Stimulated activated CD4-positive, alpha-beta T cell treated with anti-CD3 and anti-CD28 coated beads, Interleukin-4, amount 100 ng/mL, for 1 hour (primary cell): Measurements from ENCODE around the gene PARD3.

Source experiments
- DNase-seq: peaks from one replicate; pipeline ENCODE4 v3.0.0-alpha.2; 2020

PARD3 gene

DNA sequence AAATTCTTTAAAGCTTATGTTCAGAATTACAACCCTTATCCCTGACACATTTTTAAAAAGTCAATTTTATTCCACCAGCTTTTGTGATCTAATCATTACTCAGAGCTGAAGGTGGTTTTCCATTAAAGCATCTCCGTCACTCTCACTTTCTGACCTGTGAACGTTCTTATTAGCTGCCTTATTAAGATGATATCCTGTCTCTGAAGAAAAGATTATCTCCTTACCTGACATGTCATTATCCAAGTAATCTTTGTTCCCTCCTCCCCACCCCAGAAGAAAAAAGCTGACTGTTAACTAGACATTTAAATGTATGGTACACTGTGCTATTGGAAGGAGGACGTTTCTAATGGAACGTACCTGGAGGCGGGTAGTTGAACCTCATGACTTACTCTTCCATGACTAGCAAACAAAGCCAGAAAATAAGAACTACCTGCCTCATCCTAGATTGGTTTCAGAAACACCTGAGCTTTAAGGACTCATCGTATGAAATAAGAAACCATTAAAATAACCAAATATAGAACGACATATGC is 708.7 kb downstream of the PARD3 start:
- DNase-seq, result no peak

DNA sequence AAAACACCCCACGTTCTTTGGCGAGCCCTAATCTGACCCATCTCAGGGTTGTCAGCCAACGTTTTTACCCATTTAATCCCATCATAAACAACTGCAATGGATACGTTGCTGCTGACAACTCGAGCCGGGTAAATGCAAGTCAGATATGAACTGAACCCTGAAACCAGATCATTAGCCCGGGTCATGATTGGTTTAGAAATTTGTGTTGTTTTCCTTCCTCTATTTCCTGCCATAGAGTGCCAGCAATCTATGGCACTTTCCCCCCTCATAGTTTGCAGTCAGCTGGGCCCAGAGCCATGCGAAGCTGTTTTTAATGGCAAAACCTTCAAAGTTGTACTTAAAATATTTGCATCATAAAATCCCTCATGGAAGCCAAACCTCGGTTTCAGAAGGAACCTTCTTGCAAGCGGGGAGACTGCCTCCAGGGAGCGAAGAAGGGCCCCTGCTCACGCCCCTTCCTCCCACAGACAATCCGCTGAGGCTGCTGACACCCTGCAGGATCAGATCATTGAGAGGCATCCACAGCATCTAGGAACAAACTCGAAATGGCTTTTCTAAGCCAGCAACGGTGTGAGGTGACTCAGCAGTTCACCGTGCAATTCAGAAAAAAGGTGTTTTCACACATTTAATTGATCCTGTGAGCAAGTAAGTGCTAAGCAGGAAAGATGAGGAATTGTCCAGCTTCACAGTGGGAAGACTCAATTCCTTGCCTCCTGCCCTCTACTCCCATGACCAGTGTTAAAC is 710.1 kb downstream of the PARD3 start:
- no peak for DNase-seq

DNA sequence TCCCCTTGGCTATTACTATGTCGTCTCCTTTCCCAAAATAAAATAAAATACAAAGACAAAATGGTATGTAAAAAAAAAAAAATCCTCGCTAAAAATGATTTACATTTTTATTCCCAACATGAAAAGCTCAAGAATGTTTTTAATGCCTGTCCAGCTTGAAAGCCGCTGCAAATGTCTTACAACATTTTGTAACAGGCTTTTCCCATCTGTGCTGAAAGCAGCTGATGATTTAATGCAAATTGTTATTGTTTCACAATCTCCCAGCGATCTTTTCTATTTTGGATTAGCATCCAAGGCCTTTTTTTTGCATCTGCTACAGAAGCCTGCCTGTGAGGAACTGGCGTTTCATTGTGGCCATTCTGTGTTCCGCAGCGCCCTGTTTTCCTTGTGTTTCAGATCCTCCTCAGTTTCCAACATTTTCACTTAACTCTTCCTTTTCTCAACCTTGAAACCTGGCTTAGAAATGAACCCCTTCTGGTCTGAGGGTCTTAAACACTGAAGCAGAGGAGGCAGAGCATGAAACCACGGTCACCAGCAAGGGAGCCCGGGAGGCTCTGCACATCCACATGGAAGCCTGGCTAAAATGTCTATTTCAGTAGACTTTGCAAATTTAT is 712.1 kb downstream of the PARD3 start:
- DNase-seq, result no peak

DNA sequence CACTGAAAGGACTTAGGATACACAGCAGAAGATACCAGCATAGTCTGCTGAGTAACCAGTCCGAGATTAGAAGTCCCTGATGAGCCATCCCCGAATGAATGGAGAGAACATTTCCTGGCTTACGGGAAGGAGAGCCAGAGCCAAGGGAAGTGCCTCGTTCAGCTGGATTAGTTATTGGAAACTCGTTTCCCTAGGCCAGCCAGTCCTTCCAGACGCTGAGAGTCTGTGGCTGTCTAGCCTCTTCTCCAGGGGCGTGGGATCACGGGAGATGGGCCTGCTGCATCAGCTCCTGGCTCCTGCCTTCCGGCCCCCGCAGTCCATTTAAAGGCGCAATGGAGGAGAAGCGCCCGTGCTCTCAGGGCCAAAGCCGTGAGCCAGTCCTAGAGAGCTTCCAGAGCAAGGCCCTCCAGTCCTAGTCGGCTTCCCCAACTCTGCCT is 712.8 kb downstream of the PARD3 start:
- no peak for DNase-seq

DNA sequence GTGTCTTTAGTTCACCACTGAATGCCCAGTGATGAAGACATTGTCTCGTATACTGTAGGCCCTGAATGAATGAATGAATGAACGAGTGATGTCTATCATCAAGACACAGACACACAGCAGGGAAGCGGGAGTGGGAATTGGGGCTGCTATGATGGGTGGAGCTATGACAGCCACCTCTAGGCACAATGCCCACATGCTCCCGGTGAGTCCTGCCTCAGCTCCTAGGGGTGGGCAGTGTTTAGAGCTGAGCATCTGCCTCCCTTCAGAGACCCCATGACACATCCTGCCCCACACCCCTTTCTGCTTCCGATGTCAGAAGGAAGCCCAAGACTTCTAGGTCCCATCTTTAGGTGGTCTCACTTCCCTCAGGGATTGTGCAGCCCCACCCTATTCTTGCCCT is 714.1 kb downstream of the PARD3 start:
- no peak for DNase-seq

DNA sequence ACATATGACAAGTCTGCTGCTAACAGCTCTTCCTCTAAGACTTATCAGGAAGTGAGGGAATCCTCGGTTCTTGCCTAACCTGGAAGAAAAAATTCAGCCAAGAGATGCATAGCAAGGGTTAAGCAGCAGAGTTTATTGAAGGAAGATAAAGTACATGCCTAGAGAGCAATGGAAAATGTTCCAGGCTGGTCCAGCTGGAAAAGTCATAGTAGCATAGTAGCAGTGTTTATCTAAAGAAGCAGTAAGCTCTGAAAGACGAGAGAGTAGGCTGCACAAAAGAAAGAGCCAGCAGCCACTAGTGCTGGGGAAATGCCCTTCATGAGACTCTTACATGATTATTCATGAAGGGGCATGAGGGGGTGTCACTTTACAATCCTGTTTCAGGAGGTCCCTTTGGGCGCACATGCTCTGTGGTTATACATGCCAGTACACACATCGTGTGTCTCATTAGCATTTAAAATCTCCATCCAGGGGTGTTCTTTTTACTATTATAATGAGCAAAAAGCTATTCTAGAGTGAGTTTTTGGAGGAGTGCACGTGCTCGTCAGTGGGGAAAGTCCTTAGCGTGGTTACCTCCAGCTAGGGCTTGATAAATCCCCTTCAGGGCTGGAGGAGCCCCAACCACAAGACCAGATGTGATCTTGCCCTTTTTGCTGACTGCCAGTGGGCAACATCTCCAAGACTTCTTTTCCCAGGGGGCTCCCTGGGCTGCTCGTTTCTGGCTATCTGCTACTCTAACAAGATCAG is 716.1 kb downstream of the PARD3 start:
- DNase-seq, result no peak

DNA sequence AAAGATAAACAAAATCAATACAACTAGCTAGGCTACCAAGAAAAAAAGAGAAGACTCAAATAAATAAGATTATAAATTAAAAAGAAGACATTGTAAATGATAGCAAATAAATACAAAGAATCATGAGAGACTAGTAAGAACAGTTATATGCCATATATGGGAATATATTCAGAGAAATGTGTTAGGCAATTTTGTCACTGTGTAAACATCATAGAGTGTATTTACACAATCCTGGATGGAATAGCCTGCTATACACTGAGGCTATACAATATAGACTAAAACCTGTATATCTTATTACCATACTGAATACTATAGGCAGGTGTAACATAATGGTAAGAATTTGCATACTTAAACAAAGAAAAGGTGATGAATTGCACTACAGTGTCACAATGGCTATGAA is 717.4 kb downstream of the PARD3 start:
- no peak for DNase-seq

DNA sequence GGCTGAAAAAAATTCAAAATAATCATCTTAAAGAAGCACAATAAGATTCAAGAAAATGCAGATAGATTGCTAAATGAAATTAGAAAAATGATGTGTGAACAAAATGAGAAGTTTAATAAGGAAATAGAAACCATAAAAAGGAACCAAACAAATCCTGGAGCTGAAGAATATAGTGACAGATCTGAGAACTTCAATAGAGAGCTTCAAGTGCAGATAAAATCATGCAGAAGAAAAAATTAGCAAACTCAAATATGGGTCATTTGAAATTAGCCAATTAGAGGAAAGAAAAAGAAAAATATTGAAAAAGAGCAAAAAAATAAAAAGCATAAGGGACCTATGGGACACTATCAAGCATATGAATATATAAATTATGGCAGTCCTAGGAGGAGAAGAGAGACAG is 720.1 kb downstream of the PARD3 start:
- no peak for DNase-seq

DNA sequence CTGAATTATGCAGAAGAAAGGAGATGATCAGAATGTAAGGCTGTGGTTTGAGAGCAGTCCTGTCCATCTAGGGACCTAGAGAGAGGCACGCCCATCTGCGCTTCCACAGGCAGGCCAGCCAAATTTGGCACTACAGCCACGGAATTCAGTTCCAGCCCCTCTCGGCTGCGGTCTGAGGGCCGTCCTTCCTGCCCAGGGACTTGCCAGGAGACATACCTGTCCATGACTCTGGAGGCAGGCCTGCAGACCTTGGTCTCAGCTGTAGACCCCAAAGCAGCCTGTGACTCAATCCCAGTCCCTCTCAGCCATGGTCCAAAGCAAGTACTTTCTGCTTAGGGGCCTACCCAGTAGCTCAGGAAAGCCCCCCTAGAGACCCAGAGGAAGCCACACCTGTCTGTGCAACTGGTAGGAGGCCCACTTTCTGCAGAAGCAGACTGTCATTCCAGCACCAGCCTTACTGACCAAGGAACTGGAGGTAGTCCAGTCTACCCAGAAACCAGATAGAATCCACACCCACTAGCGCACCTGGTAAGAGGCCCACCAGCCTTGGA is 720.9 kb downstream of the PARD3 start:
- DNase-seq, result no peak

DNA sequence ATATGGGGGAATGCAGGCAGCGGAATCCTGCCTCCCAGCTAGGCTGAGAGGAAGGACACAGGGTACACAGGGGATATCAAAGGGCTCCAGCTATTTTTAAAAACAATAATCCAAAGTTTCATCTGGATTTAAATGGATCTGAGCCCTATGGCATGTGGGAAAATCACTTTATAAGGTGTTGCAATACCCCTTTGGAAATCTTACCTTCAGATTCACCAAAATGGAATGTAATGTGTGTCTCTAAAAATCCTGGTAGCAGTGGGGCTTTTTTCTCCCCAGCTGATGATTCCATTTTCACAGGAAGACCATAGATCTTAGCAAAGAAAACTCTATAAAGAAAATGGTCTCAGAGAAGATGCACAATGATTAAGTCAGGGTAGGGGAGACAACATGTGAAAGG is 722.2 kb downstream of the PARD3 start:
- DNase-seq, result no peak

DNA sequence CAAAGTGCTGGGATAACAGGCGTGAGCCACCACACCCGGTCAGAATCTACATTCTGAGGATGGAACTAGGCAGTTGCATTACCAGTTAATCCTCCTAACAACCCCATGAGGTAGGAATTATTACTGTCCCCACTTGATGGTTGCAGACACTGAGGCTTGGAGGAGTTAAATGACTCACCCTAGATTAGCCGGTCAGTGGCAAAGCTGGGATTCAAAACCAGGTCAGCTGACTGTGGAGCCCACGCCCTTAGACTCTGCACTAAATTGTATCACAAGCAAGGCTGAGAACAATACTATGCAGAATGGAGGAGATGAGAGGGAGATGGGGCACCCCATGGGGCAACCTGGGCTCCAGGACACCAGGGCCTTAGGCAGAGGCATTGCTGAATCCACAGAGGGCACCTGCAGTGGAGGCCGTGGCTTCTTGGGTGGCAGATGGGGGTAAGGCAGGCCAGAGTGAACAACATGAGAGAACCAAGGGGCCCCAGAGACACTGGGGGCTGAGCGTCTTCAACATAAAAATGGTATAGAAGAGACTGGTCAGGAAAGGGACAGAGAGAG is 723.4 kb downstream of the PARD3 start:
- DNase-seq, result no peak

DNA sequence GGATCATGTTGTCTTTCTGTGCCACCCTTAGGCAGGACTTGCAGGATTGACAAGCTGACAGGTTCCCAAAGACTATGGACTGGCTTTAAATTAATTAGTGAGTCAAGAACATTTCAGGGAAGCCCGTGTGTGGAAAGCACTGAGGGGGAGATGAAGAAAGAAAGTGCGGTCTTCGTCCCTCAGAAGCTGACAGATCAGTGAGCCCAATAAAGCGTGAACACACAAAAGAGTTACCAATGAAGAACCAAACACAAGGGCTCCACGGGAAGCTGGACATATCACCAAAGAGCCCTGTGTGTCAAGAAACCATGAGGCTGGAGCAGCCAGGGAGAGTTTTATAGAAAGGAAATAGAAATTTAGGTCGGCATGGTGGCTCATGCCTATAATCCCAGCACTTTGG is 725.8 kb downstream of the PARD3 start:
- no peak for DNase-seq

DNA sequence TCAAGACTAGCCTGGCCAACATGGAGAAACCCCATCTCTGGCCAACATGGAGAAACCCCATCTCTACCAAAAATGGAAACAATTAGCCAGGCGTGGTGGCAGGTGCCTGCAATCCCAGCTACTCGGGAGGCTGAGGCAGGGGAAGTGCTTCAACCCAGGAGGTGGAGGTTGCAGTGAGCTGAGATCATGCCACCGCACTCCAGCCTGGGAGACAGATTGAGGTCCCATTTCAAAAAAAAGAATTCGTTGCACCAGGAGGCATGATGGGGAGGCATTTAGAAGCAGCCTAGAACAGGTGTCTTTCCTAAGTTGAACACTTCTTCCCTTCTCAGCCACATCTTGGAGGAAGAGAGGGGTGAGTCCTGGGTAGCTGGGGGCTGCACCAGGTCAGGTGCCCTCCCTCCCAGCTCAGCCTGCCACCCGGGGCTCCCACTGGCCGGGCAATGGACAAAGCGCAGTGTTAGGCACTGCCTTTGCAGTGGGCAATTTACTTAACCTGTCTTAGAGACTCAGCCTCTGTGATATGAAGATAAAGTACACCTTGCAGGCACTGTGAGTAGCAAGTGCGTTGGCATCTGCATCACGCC is 726.8 kb downstream of the PARD3 start:
- no peak for DNase-seq

DNA sequence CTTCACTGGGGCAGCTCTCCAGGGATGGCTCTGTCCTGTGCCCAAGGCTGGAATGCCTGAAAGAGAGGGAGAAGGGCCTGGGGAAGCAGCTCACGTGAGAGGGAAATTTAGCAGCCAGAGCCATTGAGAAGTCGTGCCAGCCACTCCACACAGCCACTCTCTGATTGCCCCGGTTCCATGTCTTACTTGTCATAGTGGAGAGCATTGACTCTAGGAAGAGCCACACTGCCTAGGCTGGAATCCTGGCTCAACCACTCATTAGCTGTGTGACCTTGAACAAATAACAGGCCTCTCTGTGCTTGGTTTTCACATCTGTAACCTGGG is 728.0 kb downstream of the PARD3 start:
- DNase-seq, result no peak

DNA sequence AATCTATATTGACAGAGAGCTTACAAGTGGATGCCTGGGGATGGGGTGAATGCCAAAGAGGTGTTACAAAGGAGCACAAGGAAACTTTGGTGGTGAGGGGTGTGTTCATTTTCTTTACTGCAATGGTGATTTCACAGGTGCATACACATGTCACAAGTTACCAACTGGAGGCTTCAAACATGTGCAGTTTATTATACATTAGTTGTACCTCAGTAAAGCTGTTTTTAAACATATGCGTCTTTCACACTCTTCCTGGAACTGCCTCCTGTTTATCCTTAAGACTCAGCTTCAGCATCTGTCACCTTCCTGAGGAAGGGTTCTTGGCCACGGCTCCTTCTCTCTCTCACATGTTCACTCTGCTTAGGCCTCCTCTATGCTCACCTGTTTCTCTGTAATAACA is 731.5 kb downstream of the PARD3 start:
- no peak for DNase-seq

DNA sequence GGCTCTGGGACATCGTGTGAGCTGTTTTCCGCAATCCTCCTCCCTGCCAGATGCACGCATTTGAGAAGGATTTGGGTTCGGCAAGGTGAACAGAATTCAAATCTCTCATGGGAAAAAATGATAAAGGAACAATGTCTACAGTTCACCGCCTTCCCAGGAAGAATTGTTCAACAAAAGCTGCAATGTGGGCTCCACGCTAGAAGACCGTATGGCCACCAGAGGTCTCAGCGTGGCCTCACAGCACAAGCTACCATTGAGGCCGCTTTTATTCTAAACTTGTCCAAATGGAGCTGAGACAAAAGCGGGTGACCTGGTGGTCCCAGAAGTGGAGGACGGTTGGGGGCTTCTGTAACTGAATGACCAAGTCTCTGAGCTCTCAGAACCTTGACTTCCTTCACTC is 733.1 kb downstream of the PARD3 start:
- DNase-seq, result no peak

DNA sequence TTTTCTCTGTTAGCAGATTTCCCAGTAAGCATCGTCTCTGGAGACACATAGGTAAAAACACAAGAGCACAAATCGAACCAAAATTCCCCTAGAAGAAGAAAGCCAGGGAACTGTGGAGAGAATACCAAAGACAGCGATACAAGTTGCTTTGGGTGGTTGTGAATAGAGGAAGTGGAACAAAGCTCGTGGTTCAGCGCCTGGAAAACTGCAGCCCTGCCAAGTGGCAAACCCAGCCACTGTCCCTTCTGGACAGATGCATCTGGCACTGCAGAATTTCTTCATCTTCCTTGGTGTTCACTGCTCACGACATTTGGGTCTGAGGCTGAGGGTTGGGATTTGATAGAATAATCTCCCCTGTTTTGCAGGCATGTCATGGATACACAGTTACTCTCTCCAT is 733.8 kb downstream of the PARD3 start:
- DNase-seq, result no peak

DNA sequence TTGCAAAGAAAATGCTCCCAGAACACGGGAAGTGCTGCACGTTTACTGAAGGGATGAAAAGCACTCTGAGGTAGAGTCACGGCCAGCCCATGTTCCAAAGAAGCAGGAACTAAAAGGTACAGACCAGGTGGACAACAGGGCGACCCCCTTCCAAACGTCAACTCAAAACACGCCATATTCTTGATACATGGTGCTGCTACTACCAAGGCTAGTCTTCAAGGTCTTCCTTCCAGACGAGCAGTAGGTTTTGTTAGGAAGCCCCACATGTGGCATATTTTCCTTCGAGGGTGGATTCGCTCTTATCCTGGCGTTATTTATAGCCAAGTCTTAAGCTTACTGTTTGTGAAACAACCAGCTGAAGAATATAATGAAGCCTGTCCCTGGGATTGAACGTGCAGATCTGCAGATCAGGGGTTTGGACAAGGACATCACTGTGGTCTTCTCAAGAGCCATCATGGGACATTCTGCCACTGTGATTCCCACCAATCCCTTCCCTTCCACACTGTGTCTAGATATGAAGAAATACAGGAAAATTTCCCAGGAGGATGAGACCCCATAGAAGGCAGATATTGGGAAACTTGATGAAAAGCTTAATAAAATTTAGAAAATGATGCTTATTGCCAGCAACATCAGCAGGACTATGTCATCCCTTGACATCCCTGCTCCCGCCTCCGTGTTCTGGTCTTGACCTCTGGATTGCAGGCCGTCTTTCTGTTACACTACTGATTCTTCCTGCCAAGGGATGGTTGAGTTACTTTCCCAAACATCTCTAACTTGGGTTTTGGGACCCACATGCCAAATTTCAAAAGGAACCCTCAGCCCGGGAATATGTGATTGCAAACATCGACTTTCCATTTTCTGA is 734.4 kb downstream of the PARD3 start:
- no peak for DNase-seq

DNA sequence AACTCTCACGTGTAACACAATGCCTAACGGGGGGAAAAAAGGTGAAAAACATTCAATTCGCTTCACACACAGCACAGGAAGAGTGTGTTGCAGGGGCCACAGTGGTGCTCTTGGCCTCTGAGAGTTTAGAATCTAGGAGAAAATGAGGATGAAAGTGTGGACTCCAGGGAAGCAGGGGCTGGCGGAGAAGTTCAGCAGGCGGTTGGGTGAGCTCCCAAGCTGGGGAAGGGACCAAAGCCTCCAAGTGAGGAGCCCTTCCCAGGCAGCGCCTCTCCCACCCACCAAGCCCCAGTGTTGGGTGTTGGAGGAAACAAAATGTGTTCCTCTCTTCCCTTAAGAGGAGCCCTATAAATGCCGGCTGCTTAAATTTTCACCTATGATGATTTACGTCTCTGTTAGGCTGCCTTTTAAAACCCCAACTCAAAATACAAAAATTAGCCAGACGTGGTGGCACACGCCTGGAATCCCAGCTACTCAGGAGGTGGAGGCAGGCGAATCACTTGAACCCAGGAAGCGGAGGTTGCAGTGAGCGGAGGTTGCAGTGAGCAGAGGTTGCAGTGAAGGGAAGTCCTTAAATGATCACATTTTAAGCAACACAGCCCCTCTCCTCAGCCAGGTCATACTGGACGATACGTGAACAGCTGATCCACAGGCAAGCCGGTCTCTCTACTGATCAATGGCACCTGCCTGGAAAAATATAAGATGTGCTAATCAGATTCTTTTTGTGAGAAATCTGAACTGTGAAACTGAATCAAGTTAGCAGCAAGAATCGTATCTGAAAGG is 735.2 kb downstream of the PARD3 start:
- no peak for DNase-seq

DNA sequence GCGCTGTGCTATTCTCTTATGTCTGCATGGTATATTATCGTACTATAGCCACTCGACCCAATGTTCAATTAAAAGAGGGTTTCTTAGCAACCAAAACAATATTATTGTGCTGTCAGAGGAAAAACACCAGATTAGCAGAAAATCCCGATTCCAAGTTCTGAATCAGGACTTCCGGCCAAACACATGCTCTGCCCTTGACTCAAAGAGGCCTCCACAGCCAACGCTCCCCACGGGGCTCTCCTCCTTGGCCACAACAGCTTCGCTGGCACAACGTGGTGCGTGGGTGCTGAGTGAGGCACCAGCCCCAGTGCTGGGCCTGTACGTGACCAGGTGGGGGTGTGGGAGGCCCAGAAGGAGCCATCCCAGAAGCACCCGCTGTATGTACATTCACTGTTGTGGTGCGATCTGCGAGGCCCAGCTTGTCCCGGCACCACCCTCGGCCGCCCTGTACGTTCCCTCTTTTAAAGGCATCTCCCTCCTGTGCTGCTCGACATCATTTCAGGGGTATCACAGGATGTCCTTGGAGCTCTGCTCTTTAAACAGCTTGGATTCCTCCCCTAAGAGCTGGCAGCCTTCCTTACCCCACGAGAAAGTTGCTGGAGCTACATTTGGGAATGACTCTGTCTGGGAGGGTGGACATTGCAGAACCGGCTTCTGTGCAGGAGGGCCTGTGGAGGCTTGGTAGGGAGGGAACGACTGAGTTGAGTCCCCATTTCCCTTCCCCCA is 736.2 kb downstream of the PARD3 start:
- DNase-seq, result no peak
